SU-DHL-6 (cell line): ENCODE data around the gene BHLHE23.

Experiments
- EZH2phosphoT487 ChIP-seq: fragments of 200-600 bp; sonication (generic), shearing (Covaris generic); conservative IDR thresholded peaks from 2 replicates; pipeline ENCODE4 v1.6.1; 2018; ENCODE audit warnings: mild to moderate bottlenecking, antibody characterized with exemption, low read length, moderate library complexity, mixed read lengths
- TF ChIP-seq, protein P1 (sequence below): fragments of 200-600 bp; sonication (generic); IDR thresholded peaks from one replicate; pipeline ENCODE4 v1.5.1; 2017; ENCODE audit warnings: antibody characterized with exemption, mild to moderate bottlenecking, low read length, moderate library complexity; ENCODE audit not compliant: insufficient read depth, poor library complexity, severe bottlenecking

DNA sequence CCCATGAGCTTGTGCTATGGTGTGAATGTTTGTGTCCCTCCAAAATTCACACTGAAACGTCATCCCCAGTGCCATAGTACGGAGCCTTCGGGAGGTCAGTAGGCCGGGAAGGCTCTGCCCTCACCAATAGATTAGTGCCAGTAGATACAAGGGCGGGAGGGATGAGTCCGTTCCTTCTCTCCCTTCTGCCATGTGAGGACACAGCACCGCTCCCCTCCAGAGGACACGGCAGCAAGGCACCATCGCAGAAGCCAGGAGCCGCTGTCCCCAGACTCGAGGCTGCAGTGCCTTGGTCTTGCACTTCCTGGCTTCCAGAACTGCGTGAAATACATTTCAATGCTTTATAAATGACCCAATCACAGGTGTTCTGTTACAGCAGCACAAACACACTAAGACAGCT lies 39.2 kb upstream of the BHLHE23 start:
- TF ChIP-seq, protein P1, sequence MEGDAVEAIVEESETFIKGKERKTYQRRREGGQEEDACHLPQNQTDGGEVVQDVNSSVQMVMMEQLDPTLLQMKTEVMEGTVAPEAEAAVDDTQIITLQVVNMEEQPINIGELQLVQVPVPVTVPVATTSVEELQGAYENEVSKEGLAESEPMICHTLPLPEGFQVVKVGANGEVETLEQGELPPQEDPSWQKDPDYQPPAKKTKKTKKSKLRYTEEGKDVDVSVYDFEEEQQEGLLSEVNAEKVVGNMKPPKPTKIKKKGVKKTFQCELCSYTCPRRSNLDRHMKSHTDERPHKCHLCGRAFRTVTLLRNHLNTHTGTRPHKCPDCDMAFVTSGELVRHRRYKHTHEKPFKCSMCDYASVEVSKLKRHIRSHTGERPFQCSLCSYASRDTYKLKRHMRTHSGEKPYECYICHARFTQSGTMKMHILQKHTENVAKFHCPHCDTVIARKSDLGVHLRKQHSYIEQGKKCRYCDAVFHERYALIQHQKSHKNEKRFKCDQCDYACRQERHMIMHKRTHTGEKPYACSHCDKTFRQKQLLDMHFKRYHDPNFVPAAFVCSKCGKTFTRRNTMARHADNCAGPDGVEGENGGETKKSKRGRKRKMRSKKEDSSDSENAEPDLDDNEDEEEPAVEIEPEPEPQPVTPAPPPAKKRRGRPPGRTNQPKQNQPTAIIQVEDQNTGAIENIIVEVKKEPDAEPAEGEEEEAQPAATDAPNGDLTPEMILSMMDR = no peak
- no peak for TF ChIP-seq EZH2phosphoT487
